ENCODE data around the gene EFNA2. TPM values are rescaled to one million over a fixed set of nuclear protein-coding genes. Genes with fewer than 3 reads are reported as not detected.
"Not testable (repeated sequence)": the region's sequence is repeated elsewhere in the genome, so short reads cannot be mapped to it uniquely, and the experiment has no call there.

The EFNA2 gene
- total RNA-seq, 4 donors from 2014 or later: 30.5 to 112 (median 40.6) TPM

- Histone ChIP-seq H3K27ac (peak overlapping the region; percentile 98 to 99 (median 98)), H3K9me3 (no peaks in the 10 kb centered on the region), H3K36me3 (no peaks in the 10 kb centered on the region), H3K4me1 (peaks cover 59 to 65% (median 63%) of the 10 kb centered on the region in 4 donors), H3K4me3 (peak overlapping the region in 1 of 4 donors; percentile 86), H3K27me3 (no peaks in the 10 kb centered on the region)
- intact Hi-C loops (cut with DNase I; ENCODE audit: low total_unique reads): loop anchor here (10.0 kb wide), 2 partner anchors 141 to 221 kb away; partner anchors contain the start of genes CNN2, GPX4, RNU6-2 and TMEM259
- peak; percentile 58 to 94 (median 87) for TF ChIP-seq POLR2AphosphoS5 (IDR thresholded peaks at IDR 0.05)
- TF ChIP-seq EP300 (IDR thresholded peaks at IDR 0.05; ENCODE audit: low read depth): peak; percentile 98
- TF ChIP-seq CTCF (IDR thresholded peaks at IDR 0.05): no peak
- peak; percentile 67 for TF ChIP-seq POLR2A (IDR thresholded peaks at IDR 0.05)
- DNase-seq: peak; percentile 88
- in situ Hi-C loops (cut with MboI; ENCODE audit: low pct_ligation_motif_present in 1 of 4, low pct_unique_long_range_greater_than_20kb in 1 of 4, low sequenced_read_pairs in 3 of 4): no loop called here
- WGBS, 2 donors (ENCODE audit: low coverage in 1 of 2): 63 to 70% methylated on average over 2 to 22 of the region's 26 CpGs
Observed at GRCh38 chr19:1245494-1246264, 40.0 kb upstream of the EFNA2 start.

- peak; percentile 48 for DNase-seq
Observed at GRCh38 chr19:1246265-1247087, 39.2 kb upstream of the EFNA2 start.

GRCh38 chr19:1247748-1248138 is 37.9 kb upstream of the EFNA2 start:
- peak overlapping the region in 3 of 4 donors; percentile 74 to 91 (median 80) for H3K4me3 ChIP-seq

More at GRCh38 chr19:1246265-1247087, 39.2 kb upstream of the EFNA2 start:
- Histone ChIP-seq H3K27ac (peak overlapping the region; percentile 98 to 99 (median 98)), H3K4me1 (peaks cover 52 to 59% (median 57%) of the 10 kb centered on the region in 4 donors)
- H3K36me3 ChIP-seq; H3K27me3 ChIP-seq; in situ Hi-C loops (cut with MboI; ENCODE audit: low pct_ligation_motif_present in 1 of 4, low pct_unique_long_range_greater_than_20kb in 1 of 4, low sequenced_read_pairs in 3 of 4); H3K9me3 ChIP-seq; H3K4me3 ChIP-seq: not testable (repeated sequence)
- intact Hi-C loops (cut with DNase I; ENCODE audit: low total_unique reads): loop anchor here (10.0 kb wide), 2 partner anchors 142 to 222 kb away; partner anchors contain the start of genes CNN2, GPX4, RNU6-2 and TMEM259
- 66 to 89% methylated on average over 12 to 26 of the region's 27 CpGs for WGBS, 2 donors (ENCODE audit: low coverage in 1 of 2)

GRCh38 chr19:1248139-1248785 is 37.4 kb upstream of the EFNA2 start, which contains the start of gene MIDN:
Gene MIDN (plus strand): TSS chr19:1248583. CDS start chr19:1250297, 1,714 bp downstream.
- intact Hi-C loops (cut with DNase I; ENCODE audit: low total_unique reads): loop anchor here (10.0 kb wide), 2 partner anchors 143 to 223 kb away; partner anchors contain the start of genes CNN2, GPX4, RNU6-2 and TMEM259
- peak within 1 kb of the TSS; percentile 98 to 99 (median 98) for H3K27ac ChIP-seq
- peak within 1 kb of the TSS; percentile 74 to 91 (median 80) for H3K4me3 ChIP-seq
- in situ Hi-C loops (cut with MboI; ENCODE audit: low pct_ligation_motif_present in 1 of 4, low pct_unique_long_range_greater_than_20kb in 1 of 4, low sequenced_read_pairs in 3 of 4): no loop called here
- peaks cover 41 to 64% (median 61%) of the 10 kb centered on the region in 4 donors for H3K4me1 ChIP-seq
- H3K9me3 ChIP-seq: no peaks in the 10 kb centered on the region
- no peaks in the 10 kb centered on the region for H3K36me3 ChIP-seq
- TF ChIP-seq CTCF (IDR thresholded peaks at IDR 0.05): peak in 4 of 5 experiments; percentile 33 to 38 (median 34)
- TF ChIP-seq POLR2A (IDR thresholded peaks at IDR 0.05): peak; percentile 97
- TF ChIP-seq POLR2AphosphoS5 (IDR thresholded peaks at IDR 0.05): peak; percentile 87 to 97 (median 96)
- TF ChIP-seq EP300 (IDR thresholded peaks at IDR 0.05; ENCODE audit: low read depth): peak; percentile 41
- H3K27me3 ChIP-seq: no peaks in the 10 kb centered on the region
- WGBS, 2 donors (ENCODE audit: low coverage in 1 of 2): 1 to 4% methylated on average over 5 to 25 of the region's 60 CpGs
- peak; percentile 88 for DNase-seq

More at GRCh38 chr19:1247748-1248138, 37.9 kb upstream of the EFNA2 start:
- TF ChIP-seq EP300 (IDR thresholded peaks at IDR 0.05; ENCODE audit: low read depth) (no peak), POLR2A (IDR thresholded peaks at IDR 0.05) (no peak), POLR2AphosphoS5 (IDR thresholded peaks at IDR 0.05) (peak in 2 of 3 donors; percentile 17 to 59)
- intact Hi-C loops (cut with DNase I; ENCODE audit: low total_unique reads): loop anchor here (10.0 kb wide), 2 partner anchors 143 to 223 kb away; partner anchors contain the start of genes CNN2, GPX4, RNU6-2 and TMEM259
- in situ Hi-C loops (cut with MboI; ENCODE audit: low pct_ligation_motif_present in 1 of 4, low pct_unique_long_range_greater_than_20kb in 1 of 4, low sequenced_read_pairs in 3 of 4): no loop called here
- peak overlapping the region; percentile 98 to 99 (median 98) for H3K27ac ChIP-seq
- WGBS, 2 donors (ENCODE audit: low coverage in 1 of 2): 40 to 61% methylated on average over 1 to 7 of the region's 8 CpGs
- peaks cover 46 to 64% (median 62%) of the 10 kb centered on the region in 4 donors for H3K4me1 ChIP-seq
- H3K27me3 ChIP-seq: no peaks in the 10 kb centered on the region
- H3K9me3 ChIP-seq: no peaks in the 10 kb centered on the region
- no peak for DNase-seq
- no peaks in the 10 kb centered on the region for H3K36me3 ChIP-seq
